Measurements from ENCODE around the gene SEPTIN5.
"Not testable (repeated sequence)": the region's sequence is repeated elsewhere in the genome, so short reads cannot be mapped to it uniquely, and the experiment has no call there.

SEPTIN5 gene

DNA sequence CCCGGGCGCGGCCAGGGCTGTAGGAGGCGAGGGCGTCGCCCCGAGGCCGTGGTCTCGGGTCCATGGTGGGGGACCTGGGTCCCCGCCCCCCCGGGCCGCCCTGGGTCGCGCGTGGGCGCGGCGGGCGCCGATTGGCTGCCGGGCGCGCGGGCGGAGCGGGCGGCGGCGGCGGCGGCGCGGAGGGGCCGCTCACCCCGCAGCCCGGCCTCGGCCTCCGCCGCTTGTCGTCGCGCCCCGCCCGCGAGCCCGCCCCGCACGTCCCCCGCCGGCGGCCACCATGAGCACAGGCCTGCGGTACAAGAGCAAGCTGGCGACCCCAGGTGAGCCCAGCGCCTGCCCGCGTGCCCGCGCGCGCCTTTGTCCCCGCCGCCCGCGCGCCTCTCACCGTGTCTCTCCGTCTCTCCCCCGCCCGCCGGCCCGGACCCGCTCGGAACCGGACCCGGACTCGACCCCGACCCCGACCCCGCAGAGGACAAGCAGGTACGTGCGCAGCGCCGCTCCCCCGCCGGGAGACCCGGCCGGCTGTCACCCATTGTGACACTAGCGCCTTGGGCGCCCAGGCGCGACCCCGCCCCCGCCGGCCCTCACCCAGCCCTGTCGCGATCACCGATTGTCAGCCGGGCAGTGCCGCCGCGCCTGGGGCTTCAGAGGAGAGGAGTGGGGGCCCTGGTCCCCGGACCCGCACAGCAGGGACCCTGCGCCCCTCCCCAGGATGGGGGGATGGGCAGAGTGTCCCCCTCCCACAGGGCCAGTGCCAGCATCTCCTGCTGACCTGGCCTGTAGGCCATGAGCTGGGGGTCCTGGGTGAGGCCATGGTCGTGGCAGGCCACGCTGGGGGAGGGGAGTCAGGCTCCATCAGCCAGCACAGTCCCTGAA, at the start of gene SEPTIN5:
Gene SEPTIN5, plus strand, starts transcription at position 192 of the 876 bp plus-strand sequence. Its CDS starts 86 bp downstream, at position 278.
- in situ Hi-C loops (cut with MboI; ENCODE audit: low sequenced_read_pairs) = no loop called here

- in situ Hi-C loops (cut with MboI; ENCODE audit: low sequenced_read_pairs) = no loop called here
These were observed 49.1 kb upstream of the SEPTIN5 start for GRCh38 chr22:19664951-19665783.

DNA sequence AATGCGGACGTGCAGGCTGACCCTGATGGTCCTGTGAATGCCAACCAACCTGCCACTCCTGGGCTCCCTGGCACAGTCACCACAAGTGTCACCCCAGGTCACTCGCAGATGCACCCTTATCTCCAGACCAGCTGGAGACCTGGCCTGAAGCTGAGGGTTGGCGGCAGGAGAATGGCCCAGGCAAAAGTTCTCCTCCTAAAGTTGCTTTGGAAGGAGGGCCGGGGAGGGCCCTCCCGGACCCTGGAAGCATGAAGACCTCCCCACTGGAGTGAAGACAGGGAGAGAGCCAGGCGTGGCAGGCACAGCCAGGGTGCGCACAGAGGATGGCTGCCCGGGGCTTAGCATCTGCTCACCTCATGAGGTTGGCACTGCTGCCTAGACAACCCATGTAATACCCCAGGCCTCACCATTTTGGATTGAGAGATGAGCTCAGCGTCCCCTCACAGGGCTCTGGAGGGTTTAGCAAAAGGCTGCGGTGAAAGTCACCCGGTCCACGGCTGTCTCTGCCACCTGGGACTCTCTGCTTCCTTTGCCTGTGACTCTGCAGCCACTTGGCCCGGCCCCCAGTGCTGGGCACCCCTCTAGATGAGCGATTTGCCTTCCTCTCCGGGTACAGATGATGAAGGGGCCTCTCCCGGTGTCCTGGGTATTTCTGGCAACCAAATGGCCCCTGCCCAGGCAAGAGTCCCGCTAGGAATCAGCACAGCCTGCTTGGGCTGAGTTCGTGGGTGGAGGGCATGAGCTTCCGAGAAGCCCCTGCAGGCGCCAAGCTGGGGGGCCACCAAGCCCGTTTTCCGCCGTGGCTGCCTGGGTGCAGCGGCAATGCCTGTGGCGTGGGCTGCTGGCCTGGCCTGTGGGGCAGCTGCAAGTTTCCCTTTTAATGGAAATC, 48.3 kb upstream of the SEPTIN5 start:
- in situ Hi-C loops (cut with MboI; ENCODE audit: low sequenced_read_pairs) = no loop called here

- in situ Hi-C loops (cut with MboI; ENCODE audit: low sequenced_read_pairs) = no loop called here
These were observed 47.4 kb upstream of the SEPTIN5 start for GRCh38 chr22:19666673-19667593.

GRCh38 chr22:19667872-19668740, 46.2 kb upstream of the SEPTIN5 start:
- in situ Hi-C loops (cut with MboI; ENCODE audit: low sequenced_read_pairs) = no loop called here

- in situ Hi-C loops (cut with MboI; ENCODE audit: low sequenced_read_pairs) = no loop called here
These were observed 45.6 kb upstream of the SEPTIN5 start for GRCh38 chr22:19668748-19669147.

- in situ Hi-C loops (cut with MboI; ENCODE audit: low sequenced_read_pairs) = no loop called here
These were observed 44.7 kb upstream of the SEPTIN5 start for GRCh38 chr22:19669570-19669969.

GRCh38 chr22:19671316-19671715, 43.0 kb upstream of the SEPTIN5 start:
- in situ Hi-C loops (cut with MboI; ENCODE audit: low sequenced_read_pairs) = no loop called here

DNA sequence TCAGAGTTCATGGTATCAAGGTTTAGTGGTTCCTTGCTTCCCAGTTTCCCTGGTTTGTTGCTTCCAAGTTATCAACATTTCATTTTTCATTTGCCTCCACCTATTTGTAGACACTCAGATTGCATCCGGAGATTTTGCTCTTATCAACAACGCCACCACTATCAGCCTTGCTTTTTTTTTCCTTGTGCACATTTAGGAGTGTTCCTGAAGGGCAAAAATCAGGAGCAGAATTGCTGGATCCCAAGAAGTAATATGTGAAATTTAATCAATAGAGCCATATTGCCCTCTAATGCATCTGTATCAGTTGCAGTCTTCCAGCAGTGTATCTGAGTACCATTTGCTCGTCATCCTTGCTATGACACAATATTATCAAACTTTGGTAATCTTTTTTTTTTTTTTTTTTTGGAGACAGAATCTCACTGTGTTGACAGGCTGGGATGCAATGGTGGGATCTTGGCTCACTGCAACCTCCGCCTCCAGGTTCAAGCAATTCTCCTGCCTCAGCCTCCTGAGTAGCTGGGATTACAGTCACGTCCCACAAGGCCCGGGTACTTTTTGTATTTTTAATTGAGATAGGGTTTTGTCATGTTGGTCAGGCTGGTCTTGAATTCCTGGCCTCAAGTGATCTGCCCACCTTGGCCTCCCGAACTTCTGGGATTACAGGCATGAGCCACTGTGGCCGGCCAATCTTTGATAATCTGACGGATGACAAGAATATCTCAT, 42.1 kb upstream of the SEPTIN5 start:
- in situ Hi-C loops (cut with MboI; ENCODE audit: low sequenced_read_pairs) = no loop called here

GRCh38 chr22:19673660-19674059, 40.6 kb upstream of the SEPTIN5 start:
- in situ Hi-C loops (cut with MboI; ENCODE audit: low sequenced_read_pairs) = no loop called here

- in situ Hi-C loops (cut with MboI; ENCODE audit: low sequenced_read_pairs) = no loop called here
These were observed 40.0 kb upstream of the SEPTIN5 start for GRCh38 chr22:19674129-19674928.

DNA sequence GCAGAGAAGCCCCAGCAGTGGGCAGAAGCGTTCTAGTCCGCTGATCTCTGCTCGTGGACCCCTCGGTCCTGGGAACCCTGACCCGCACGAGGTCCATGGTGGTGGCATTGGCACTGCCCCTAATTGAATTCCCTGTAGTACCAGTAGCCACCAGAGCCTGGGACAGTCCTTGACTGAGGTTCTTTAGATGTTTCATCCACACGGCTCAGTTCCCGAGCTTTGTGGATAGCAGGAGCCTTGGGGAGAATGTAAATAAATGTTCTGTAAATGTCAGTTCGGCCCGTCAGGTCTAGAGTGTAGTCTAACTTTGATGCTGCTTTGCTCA, 39.4 kb upstream of the SEPTIN5 start:
- in situ Hi-C loops (cut with MboI; ENCODE audit: low sequenced_read_pairs) = no loop called here

DNA sequence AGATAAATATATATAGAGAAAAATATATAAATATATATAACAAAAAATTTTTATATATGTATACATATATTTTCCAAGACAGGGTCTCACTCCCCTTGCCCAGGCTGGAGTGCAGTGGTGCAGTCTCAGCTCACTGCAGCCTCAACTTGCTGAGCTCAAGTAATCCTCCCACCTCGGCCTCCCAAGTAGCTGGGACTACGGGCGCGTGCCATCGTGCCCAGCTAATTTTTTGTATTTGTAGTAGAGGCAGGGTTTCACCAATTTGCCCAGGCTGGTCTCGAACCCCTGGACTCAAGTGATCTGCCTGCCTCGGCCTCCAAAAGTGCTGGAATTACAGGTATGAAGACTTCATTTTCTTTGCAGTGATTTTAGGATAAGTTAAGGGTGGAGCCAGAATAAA, 38.9 kb upstream of the SEPTIN5 start:
- in situ Hi-C loops (cut with MboI; ENCODE audit: low sequenced_read_pairs) = no loop called here

DNA sequence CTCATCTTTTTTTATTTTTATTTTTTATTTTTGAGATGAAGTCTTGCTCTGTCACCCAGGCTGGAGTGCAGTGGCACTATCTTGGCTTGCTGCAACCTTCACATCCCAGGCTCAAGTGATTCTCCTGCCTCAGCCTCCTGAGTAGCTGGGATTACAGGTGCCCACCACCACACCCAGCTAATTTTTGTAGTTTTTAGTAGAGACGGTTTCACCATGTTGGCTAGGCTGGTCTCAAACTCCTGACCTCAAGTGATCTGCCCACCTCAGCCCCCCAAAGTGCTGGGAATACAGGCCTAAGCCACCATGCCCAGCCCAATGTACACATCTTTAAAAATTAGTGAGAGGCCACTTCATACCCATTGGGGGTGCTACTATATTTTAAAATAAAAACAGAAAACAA, 37.9 kb upstream of the SEPTIN5 start:
- in situ Hi-C loops (cut with MboI; ENCODE audit: low sequenced_read_pairs) = not testable (repeated sequence)

GRCh38 chr22:19678949-19679521, 35.3 kb upstream of the SEPTIN5 start:
- in situ Hi-C loops (cut with MboI; ENCODE audit: low sequenced_read_pairs) = no loop called here

- in situ Hi-C loops (cut with MboI; ENCODE audit: low sequenced_read_pairs) = no loop called here
These were observed 34.7 kb upstream of the SEPTIN5 start for GRCh38 chr22:19679522-19680101.

Data from hTERT RPE-1 (cell line).